ENCODE measurements around the gene SYTL3.
"Not testable (repeated sequence)": the region's sequence is repeated elsewhere in the genome, so short reads cannot be mapped to it uniquely, and the experiment has no call there.

Gene SYTL3

DNA sequence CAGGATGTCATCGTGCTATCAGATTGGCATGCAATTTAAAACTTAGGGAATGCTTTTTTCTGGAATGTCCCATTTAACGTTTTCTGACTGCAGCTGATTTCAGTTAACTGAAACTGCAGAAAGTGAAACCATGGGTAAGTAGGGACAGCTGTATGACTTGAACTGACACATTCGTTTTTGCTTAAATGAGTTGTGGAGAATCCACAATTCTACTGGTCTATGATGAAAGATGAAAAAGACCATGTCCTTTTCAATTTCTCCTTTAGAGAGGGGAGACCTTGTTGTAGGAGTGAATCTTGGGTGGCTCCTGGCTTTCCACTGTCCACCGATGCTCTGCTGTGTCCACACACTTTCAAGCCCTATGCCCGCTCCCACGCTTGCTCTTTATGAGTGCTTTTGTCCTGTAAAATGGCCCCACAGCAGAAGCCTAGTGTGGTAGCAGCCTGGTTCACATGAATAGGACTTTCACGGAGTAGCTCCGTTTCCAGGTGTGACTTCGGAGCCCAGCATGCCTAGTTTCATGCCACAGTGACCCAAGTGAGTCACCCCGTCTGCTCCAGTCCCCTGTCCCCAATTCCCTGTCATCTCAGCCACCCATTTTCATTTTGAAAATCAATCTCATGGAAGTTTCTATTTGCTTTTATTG, 27.2 kb upstream of the SYTL3 start:
- no peak for DNase-seq

- no peak for DNase-seq
Measured at GRCh38 chr6:158624684-158625682, 24.9 kb upstream of the SYTL3 start.

DNA sequence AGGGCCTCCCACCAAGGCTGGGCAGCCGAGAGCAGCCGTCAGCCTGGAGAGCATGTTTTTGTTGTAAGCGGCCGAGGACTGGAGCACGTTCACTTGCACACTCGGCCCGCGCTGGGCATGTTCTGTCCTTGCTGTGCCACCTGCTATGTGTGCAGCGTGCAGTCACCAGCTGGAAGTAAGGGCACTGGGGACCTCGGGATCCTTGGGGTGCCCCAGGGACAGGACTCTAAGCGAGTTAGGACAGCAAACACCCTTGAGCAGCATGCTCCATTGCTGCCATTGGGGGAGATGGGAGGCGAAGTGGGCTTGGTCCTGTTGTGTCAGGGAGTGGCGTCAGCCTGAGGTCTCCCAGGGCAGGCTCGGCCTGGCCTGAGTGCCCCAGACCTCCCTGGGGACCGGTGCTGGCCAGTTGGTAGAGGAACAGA, 24.0 kb upstream of the SYTL3 start:
- no peak for DNase-seq

DNA sequence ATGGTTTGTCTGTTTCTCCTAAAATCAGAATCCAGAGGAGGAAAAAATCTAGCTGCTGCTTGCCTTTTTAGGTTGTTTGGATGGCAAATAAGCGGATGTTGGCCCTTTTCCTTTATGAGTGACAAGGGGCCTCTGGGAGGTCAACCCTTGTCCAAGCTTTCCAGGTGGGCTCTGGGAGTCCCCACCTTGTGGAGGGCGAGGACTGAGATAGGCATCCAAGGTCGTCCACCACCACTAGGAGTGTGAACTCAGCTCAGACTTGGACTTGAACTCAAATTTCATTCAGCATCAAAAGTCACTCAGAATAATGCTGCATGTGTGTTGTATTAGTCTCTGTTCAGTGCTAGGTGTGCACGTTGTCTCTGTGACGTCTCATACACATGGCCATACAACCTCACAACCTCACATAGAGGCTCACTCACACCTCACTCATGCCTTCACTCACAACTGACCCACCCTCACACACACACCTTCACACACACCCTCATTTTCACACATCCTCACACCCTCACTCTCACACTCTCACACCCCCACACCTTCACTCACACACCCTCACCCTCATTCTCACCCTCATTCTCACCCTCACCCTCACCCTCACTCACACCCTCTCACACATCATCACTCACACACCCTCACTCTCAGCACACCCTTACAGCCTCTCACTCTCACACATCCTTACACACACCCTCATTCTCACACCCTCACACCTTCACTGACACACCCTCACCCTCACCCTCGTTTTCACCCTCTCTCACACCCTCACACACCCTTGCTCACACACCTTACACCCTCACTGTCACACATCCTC, 23.3 kb upstream of the SYTL3 start:
- no peak for DNase-seq

GRCh38 chr6:158627168-158627939, 22.5 kb upstream of the SYTL3 start:
- no peak for DNase-seq

GRCh38 chr6:158627940-158628211, 22.0 kb upstream of the SYTL3 start:
- no peak for DNase-seq

GRCh38 chr6:158628542-158628941, 21.3 kb upstream of the SYTL3 start:
- no peak for DNase-seq

- peak; percentile 43 for DNase-seq
Measured at GRCh38 chr6:158629367-158630221, 20.3 kb upstream of the SYTL3 start.

DNA sequence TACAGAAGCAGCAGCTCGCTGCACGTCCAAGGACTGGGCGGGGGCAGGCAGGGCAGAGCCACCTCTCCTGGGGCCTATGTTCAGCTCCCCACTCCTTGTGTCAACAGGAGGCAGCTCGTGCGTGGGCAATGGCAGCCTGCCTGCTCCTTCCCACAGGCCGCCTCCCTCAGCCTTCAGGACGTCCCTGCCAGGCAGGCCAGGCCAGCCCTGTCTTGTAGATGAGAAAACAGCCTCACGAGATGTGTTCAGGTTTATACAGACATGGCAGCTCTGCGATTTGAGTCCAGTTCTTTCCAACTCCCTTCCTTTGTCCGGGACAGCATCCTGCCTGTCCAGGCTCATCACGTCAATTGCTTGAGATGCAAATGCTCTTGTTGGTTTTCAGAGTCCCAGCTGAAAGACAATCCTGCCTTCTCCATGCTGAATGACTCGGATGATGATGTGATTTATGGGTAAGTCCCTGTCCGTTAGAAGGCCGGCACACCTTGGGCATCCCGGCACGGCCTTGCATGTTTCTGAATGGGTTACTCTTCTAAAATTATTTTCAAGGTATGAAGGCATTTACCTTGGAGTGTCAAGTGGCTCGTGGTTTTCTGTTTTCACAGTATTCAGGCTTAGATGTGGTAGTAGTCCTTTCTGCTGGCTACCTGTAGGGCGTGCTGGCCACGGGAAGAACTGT, 18.8 kb upstream of the SYTL3 start:
- DNase-seq = no peak

- peak; percentile 66 for DNase-seq
Measured at GRCh38 chr6:158631678-158632537, 17.9 kb upstream of the SYTL3 start.

- DNase-seq = not testable (repeated sequence)
Measured at GRCh38 chr6:158632538-158633119, 17.2 kb upstream of the SYTL3 start.

GRCh38 chr6:158633127-158633526, 16.7 kb upstream of the SYTL3 start:
- no peak for DNase-seq

DNA sequence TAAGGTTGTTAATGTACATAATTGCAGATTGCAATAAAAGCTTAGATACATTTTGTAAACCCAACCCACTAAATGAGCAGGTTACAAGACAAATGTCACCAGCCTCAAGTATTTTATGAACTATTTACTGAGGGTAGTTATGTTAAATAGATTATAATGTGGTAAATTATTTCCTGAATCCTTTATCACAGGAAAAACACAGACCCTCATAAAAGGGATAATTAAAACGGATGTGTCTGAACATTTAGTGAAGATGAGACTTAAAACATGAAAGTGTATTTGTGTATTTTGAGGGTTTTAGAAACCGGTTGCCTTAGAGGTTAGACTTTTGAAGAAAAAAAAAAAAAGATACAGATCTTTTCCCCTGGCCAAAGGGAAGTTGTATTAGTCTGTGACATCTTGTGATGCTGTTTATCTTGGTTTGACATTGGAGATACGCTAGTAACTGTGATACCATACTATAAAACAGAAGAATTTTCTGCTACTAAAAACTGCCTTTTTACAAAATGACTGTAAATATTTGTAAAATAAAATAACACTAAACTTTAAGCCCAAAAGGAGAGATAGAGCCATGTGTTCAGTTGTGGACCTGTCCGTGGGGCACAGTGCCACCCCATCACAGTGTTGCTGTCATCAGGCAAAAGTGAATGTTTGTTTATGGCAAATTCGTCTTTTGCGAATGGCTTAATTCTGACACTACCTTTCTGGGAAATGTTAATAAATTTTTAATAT, 15.0 kb upstream of the SYTL3 start:
- no peak for DNase-seq

- DNase-seq = no peak
Measured at GRCh38 chr6:158635427-158636073, 14.3 kb upstream of the SYTL3 start.

DNA sequence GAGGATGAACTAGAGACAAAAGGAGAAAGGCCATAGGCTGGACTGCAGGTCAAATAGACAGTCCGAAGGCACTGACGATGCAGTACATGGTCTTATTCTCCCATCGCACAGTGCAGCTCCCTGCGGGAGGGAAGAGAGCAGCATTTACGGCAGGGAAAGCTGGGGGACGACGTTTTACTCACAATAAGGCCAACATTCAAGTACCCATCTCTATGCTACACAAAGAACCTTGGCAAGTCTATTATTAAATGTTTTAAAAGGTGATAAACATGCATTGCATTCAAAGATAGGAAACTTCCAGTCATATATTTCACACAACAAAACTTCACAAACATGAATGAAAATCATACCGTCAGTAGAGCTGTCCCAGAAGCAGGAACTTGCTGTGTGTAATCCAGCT, 13.1 kb upstream of the SYTL3 start:
- no peak for DNase-seq

DNA sequence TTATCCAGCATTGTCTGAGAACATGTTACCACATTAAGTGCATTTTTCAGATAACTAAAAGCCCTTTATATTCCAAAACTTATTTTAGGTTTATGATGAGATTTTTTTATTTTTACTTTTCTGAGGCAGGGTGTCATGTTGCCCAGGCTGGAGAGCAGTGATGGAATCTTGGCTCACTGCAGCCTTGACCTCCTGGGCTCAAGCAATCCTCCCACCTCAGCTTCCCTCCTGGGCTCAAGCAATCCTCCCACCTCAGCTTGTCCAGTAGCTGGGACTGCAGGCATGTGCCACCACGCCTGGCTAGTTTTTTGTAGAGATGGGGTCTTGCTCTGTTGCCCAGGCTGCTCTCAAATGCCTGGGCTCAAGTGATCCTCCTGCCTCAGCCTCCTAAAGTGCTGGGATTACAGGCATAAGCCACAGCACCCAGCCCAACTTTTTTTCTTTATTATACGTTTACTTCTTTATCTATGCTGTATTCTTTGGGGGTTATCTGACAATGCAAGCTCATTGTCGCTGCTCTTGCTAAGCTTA, 11.5 kb upstream of the SYTL3 start:
- DNase-seq = no peak

GRCh38 chr6:158639056-158639455, 10.8 kb upstream of the SYTL3 start:
- DNase-seq = no peak

DNA sequence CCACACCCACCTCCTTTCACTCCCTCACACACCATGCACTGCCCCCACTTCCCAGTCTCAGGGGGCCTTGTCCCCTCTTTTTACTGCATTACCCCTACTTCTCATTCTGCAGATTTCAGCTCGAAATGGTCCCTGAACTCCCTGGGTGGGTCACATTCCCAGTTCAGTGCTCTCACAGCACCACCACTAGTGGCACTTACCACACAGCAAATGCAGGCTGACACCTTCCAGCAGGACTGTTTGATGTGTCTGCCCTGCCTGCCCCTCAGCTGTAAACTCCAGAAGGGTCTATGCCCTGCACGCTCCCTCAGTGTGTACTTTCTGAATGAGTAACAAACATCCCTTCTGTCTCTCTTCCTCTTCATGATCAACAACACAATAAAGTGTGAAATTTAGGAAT, 9.3 kb upstream of the SYTL3 start:
- DNase-seq = no peak

Measured in CD4-positive, alpha-beta T cell treated with Interleukin-15 for 1 hour (primary cell).